ENCODE data around the gene ARF3.

DNA sequence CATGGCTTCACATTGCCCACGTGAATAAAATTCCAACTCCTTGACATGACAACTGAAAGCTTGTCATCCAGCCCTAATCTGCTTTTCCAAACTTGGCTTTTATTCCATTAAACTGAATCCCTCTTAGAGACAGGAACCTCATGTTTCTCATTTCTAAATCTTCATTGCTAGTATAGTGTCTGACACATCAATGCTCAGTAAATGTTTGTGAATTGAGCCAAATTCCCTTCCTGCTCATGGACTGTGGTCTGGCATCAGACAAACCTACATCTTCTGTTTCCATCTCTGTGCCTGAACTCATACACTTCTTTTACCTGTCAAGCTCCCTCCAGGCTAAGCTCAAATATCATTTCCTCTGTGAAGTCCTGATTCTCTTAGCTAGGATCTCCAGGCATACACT, 27.7 kb downstream of the ARF3 start:
- TF ChIP-seq, protein P1, sequence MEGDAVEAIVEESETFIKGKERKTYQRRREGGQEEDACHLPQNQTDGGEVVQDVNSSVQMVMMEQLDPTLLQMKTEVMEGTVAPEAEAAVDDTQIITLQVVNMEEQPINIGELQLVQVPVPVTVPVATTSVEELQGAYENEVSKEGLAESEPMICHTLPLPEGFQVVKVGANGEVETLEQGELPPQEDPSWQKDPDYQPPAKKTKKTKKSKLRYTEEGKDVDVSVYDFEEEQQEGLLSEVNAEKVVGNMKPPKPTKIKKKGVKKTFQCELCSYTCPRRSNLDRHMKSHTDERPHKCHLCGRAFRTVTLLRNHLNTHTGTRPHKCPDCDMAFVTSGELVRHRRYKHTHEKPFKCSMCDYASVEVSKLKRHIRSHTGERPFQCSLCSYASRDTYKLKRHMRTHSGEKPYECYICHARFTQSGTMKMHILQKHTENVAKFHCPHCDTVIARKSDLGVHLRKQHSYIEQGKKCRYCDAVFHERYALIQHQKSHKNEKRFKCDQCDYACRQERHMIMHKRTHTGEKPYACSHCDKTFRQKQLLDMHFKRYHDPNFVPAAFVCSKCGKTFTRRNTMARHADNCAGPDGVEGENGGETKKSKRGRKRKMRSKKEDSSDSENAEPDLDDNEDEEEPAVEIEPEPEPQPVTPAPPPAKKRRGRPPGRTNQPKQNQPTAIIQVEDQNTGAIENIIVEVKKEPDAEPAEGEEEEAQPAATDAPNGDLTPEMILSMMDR (IDR thresholded peaks at IDR 0.05): no peak
- no peak for TF ChIP-seq ESRRA (IDR thresholded peaks at IDR 0.05; ENCODE audit: borderline replicate concordance, low read length)
- no peak for TF ChIP-seq NPAS2 (CRISPR knock-in tag; IDR thresholded peaks at IDR 0.05; ENCODE audit: borderline replicate concordance)
- no peak for TF ChIP-seq POLR2A (IDR thresholded peaks at IDR 0.05; ENCODE audit: low read length)
- TF ChIP-seq USF2 (IDR thresholded peaks at IDR 0.05): no peak
- TF ChIP-seq EP300 (IDR thresholded peaks at IDR 0.05): no peak
